Subcutaneous adipose tissue (tissue), 4 donors: ENCODE measurements around the gene MRPL14. TPM values are rescaled to one million over a fixed set of nuclear protein-coding genes. Genes with fewer than 3 reads are reported as not detected.

ENCODE experiments used
- CTCF ChIP-seq: fragments of 450-650 bp; IDR thresholded peaks from one replicate; pipeline ENCODE4 v1.5.1; 2016; ENCODE audit warnings: low read depth, mild to moderate bottlenecking, control low read depth, antibody characterized with exemption, moderate library complexity
- total RNA-seq, 4 donors: library from RNA; depleted of rRNA; stranded (reverse); fragments of >200 nt; gene quantifications; one replicate each; pipeline ENCODE4 v1.1.0, GENCODE V29; 2016

The MRPL14 gene
- total RNA-seq, 4 donors from 2014 or later = 26.2 to 30.8 (median 27.6) TPM

- no peak for TF ChIP-seq CTCF
Observed at GRCh38 chr6:44071670-44072451, 55.4 kb downstream of the MRPL14 start.

GRCh38 chr6:44068607-44069296 is 58.5 kb downstream of the MRPL14 start:
- no peak for TF ChIP-seq CTCF

GRCh38 chr6:44067173-44068139 is 59.8 kb downstream of the MRPL14 start:
- no peak for TF ChIP-seq CTCF

GRCh38 chr6:44066394-44067172 is 60.7 kb downstream of the MRPL14 start:
- TF ChIP-seq CTCF = no peak

- no peak for TF ChIP-seq CTCF
Observed at GRCh38 chr6:44065443-44066140, 61.7 kb downstream of the MRPL14 start.

- no peak for TF ChIP-seq CTCF
Observed at GRCh38 chr6:44064948-44065272, 62.3 kb downstream of the MRPL14 start.
